ENCODE measurements around the gene RCOR2.
A peak's percentile ranks its signal among the peaks of the same experiment; 100 is the strongest.
"Not testable (repeated sequence)": the region's sequence is repeated elsewhere in the genome, so short reads cannot be mapped to it uniquely, and the experiment has no call there.

Gene RCOR2

DNA sequence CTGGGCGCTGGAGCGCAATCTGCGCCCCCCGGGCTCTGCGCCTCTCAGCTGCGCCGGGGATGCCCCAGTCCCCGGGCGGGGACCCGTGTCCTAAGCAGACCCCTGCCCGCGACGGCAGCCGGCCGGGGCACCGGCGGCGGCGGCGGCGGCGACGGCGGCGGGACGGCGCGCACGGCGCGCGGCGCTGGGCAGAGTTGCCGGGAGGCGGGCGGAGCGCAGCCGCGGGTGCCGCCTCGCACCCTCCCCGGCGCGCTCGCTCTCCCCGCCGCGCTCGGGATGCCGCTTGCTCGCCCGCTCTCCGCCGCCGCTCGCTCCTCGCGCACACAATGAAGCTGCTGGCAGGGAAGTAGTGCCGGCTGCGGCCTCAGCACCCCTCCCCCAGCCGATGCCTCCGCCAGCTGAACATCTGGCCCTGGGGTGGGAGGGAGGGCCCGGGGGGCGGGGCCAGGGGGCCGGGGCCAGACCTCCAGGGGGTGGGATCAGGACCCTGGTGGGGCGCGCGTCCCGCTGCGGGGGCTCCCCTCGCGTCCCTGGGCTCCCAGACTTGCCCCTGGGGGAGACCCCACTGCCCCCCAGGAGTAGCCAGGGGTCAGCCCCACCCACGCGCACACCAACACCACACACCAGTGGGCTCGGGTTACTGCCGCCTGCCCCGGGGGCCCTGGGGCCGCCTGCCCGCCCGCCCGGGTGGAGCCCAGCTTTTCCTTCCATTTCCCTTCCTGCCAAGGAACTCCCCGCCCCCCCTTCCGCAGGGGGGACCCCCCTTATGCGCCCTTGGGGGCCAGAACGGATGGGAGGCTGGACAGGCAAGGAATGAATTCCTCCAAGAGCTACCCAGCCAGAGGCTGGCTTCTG lies at the start of gene RCOR2:
Gene RCOR2, minus strand, starts transcription at position 328 of the 855 bp plus-strand sequence. CDS start 708 bp downstream, outside the sequence.
- peak; percentile 68 to 72 for DNase-seq

GRCh38 chr11:63966444-63966843 lies 49.5 kb upstream of the RCOR2 start:
- no peak for DNase-seq

GRCh38 chr11:63963895-63964294 lies 46.9 kb upstream of the RCOR2 start:
- DNase-seq: not testable (repeated sequence)

GRCh38 chr11:63961608-63962412 lies 44.8 kb upstream of the RCOR2 start:
- peak; percentile 39 to 46 for DNase-seq

- DNase-seq: no peak
Observed at GRCh38 chr11:63958008-63958407, 41.0 kb upstream of the RCOR2 start.

DNA sequence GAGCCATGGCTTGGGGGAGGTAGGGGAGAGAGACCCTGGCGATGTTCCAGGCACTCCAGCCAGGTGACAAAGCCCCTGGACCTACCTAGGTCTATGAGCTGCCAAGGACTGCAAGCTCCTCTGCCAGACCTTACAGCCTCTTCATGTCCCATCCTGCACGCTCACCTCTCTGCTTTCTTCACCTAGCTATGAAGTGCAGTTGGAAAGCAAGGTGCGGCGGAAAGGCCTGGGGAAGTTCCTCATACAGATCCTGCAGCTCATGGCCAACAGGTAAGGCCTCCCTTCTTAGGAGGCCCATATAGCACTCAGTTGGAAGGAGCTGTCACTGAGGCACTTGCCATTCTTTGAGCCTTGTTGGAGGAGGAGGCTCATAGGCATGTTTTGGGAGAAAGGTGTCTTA lies 35.6 kb upstream of the RCOR2 start:
- DNase-seq: no peak

DNA sequence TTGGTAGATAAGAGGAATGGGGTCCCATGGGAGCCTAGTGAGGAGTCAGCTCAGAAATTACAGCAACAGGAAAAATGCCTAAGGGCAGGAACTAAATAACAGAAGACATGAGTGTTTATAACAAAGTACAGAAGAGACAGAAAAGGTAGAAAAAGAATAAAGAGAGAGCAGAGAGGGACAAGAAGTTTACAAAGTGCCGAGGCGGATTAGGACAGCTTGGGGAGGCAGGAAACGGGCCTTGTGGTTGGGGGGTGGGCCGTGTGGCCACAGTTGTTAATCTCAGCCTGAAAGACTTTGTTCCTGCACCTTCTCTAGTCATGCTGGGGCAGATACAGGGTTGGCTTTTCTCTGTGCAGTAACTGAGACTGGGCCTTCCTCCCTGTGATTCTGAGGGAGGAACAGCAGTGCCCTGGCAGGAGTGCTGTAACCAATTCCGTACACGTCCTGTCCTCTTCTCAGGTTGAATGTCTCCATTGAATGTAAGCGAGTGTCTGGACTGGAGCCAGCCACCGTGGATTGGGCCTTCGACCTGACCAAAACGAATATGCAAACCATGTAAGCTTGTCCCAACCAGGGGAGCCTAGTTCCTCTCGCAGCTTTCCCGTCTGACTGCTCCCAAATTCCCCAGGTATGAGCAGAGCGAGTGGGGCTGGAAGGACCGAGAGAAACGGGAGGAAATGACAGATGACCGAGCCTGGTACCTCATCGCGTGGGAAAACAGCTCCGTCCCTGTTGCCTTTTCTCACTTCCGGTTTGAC lies 35.0 kb upstream of the RCOR2 start:
- DNase-seq: peak; percentile 27 to 40

DNA sequence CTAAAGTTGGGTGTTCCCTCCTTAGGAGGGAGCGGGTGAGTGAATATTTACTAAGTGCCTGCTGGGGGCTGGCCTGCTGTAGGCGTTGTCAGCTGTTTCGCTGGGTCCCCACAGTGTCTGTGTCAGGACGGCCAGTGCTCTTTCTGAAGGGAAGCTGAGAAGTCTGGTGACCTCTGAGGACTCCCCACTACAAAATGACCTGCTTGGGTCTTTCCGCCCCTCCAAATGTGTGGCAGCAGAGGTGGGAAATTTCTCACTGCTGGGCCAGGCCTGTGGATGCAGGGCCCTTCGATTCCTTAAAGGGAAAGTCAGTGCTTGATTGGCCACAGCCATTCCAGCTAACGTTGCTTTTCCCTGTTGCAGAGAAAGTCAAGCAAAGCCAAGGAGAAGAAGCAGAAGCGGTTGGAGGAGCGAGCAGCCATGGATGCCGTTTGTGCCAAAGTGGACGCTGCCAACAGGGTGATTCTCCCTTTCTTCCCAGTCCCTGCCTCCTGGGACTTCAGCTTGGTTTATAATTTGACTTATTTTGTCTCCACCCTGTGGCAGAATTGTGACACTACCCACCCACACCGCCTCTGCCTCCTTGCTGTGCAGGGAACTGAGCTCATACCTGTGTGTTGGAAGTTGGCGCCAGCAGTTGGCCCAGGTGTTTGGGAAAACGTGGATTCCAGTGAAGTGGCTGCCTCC lies 28.7 kb upstream of the RCOR2 start:
- DNase-seq: peak; percentile 46 to 62

GRCh38 chr11:63944987-63945386 lies 28.0 kb upstream of the RCOR2 start:
- no peak for DNase-seq

DNA sequence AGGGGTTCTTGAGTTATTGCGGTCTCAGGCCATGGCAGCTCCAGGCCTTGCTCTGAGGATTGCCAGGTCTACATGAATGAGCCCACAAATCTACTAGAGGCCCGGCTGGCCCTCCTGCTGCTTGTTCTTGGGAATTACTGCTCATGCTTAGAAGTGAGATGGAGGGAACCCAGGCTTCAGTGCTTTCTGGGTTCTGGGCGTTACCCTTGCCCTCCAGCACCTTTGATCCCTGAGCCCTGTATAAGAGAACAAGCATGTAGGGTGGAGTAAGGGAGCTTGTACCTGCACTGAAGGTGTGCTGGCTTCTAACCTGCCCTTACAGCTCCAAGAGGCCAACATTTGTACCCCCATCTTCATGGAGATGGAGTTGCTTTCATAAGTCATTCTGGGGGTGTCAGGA lies 25.8 kb upstream of the RCOR2 start:
- DNase-seq: no peak

- DNase-seq: no peak
Observed at GRCh38 chr11:63941901-63942300, 24.9 kb upstream of the RCOR2 start.

- DNase-seq: no peak
Observed at GRCh38 chr11:63940786-63941185, 23.8 kb upstream of the RCOR2 start.

- no peak for DNase-seq
Observed at GRCh38 chr11:63939397-63939891, 22.5 kb upstream of the RCOR2 start.

GRCh38 chr11:63938479-63939396 lies 21.8 kb upstream of the RCOR2 start, which contains the start of gene NAA40:
TSS of gene NAA40 (plus strand) at chr11:63939002. CDS start at chr11:63939097, 95 bp downstream.
- peak; percentile 94 to 96 for DNase-seq

- peak in 1 of 2 donors; percentile 21 for DNase-seq
Observed at GRCh38 chr11:63937713-63938478, 20.9 kb upstream of the RCOR2 start.

DNA sequence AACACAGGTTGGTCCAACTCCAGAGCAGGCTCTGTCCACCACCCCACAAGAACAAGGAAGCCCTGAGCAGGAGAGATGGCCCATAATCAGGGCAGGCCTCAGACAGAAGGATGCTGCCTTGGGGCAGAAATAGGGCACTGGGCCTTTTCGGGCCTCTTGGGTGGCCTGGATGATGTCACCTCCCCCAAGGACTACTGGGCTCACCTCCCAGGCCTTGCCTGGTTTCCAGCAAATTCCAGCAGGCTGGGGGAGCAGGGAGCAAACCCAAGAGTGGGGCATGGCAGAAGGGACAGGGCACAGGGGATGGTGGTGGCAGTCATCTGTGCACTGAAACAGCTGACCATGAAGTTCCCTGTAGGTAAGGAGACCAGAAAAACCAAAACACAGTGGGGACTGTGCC lies 16.5 kb upstream of the RCOR2 start:
- no peak for DNase-seq

- no peak for DNase-seq
Observed at GRCh38 chr11:63931876-63932275, 14.9 kb upstream of the RCOR2 start.

- DNase-seq: no peak
Observed at GRCh38 chr11:63931045-63931444, 14.1 kb upstream of the RCOR2 start.

DNA sequence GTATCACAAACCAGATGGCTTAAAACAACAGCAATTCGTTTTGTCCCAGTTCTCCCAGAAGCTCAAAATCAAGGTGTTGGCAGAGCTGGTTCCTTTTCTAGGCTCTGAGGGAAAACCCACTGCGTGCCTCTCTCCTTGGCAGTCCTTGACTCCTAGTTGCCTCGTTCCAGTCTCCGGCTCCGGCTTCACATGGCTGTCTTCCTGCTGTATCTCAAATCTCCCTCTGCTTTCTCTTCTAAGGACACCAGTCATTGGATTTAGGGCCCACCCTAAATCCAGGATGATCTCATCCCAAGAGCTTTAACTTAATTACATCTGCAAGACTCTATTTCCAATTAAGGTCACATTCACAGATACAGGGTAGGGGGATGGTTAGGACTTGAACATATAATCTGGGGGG lies 12.7 kb upstream of the RCOR2 start:
- no peak for DNase-seq

GRCh38 chr11:63923319-63923718 lies 6.4 kb upstream of the RCOR2 start:
- no peak for DNase-seq

Data from CD4-positive, alpha-beta T cell treated with Interleukin-1 beta for 1 hour (primary cell).